ENCODE measurements around the gene TEX264. TPM values are rescaled to one million over a fixed set of nuclear protein-coding genes. Genes with fewer than 3 reads are reported as not detected.

TEX264 gene
- total RNA-seq, 2 experiments from 2014 or later: 45.5 to 46.4 TPM

DNA sequence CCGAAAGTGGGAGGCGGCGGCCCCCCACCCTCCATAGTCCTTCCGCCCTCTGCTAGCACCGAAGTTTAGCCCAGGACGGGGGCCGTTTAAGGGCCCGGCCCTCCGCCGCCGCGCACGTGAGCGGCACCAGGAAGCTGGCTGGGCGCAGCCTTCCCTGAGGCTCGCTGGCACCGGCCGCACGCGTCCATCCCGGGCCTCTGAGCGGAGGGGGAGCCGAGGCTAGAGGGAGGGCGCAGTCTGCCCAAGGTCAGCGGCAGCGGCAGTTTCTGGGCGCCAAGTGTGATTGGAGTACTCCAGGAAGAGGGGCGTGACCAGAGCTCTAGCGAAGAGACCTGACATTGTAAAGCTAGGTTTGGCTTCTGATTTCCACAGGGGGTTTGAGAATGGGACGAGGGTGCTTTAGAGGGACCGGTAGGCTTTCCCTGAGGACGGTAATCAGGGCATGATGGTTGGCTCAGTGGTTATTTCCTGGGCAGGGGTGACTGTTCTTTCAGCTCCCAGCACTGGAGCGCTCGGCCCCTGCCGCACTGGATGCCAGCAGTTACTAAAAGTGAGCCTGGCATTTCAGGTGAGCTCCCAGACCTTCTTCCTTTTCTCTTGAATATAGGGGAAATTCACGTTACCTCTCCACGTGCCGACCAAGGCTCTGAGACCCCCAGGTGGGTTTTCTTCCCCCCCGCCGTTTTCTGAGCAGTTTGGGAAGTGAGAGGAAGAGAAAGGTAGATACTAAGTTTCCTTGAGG lies 853 bp downstream of the TEX264 start:
- CTCF ChIA-PET: interaction anchor here (0.6 to 7.1 kb wide), 6 partner anchors 11 to 237 kb away, joined by 3 to 58 read pairs (median 4); no protein-coding TSS in a partner anchor
- POLR2A ChIA-PET: interaction anchor here (2.0 to 3.5 kb wide), 2 partner anchors 9 to 172 kb away, joined by 11 to 35 read pairs; partner anchors contain the start of gene DCAF1

DNA sequence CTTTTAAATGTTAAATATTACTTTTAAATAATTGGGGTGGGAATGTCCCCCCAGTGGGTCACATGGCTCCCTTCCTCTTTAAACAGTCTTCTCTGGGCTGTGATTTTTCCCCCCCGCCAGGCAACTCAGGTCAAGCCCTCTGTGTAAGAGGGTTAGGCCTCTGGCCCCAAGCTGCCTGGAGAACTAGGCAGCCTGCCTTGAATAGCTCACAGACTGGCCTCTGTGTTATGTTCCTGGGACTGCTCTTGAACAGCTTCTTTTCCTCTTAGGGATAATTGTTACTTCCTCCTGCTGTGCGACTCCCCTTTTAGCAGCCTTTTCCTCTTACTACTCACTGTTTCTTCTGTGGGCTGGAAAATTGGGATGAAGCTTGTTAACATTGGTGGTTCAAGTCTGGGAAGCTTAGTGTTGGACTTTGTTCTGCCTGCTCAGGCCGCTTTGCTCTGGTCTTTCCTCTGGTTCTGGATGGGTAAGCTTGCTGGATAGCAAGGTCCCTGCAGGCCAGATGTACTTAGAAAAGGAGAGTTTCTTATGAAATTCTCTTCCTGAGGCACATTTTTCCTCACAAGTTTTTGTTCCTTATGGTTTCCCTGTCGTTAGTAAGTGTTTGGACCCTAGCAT lies 2.2 kb downstream of the TEX264 start:
- CTCF ChIA-PET: interaction anchor here (1.0 to 7.1 kb wide), 4 partner anchors 9 to 172 kb away, joined by 5 to 58 read pairs (median 11); partner anchors contain the start of gene DCAF1
- POLR2A ChIA-PET: interaction anchor here (0.6 to 3.5 kb wide), 3 partner anchors 8 to 310 kb away, joined by 3 to 35 read pairs (median 11); partner anchors contain the start of gene DCAF1

DNA sequence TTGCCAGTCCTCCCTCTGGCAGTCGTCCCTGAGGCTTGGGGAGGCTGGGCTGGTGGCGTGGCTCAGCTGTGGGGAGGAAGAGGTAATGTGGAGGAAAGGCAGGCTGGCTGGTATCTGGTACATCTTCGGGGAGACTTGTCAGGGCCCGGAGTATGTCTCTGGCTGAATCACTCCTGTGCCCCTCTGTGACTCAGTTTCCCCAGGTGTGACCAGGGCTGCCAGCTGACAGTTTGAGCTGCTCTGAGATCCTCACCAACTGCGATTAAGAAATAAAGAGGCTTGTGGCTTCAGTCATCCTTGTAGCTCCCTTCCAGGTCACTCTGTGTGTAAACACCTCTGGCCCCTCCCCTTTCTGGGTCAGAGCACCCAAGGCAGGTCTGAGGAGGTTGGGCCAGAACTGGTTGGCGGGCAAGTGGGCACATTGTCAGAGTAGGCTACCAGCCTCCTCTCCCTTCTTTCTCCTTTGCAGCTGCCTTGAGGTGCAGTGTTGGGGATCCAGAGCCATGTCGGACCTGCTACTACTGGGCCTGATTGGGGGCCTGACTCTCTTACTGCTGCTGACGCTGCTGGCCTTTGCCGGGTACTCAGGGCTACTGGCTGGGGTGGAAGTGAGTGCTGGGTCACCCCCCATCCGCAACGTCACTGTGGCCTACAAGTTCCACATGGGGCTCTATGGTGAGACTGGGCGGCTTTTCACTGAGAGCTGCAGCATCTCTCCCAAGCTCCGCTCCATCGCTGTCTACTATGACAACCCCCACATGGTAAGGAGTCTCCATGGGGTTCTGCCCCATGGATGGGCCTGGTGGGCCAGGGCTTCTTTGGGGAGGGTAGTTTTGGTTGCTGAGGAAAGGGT lies 3.0 kb downstream of the TEX264 start:
- CTCF ChIA-PET: interaction anchor here (1.0 to 3.6 kb wide), 2 partner anchors 45 to 173 kb away, joined by 5 to 17 read pairs; partner anchors contain the start of gene DCAF1

GRCh38 chr3:51675201-51675611 lies 4.2 kb downstream of the TEX264 start:
- ChIA-PET CTCF (interaction anchor here (3.6 kb wide), 1 partner anchor 174 kb away, joined by 17 read pairs; the partner anchor contains the start of gene DCAF1), POLR2A (interaction anchor here (0.5 to 1.3 kb wide), 2 partner anchors 176 to 189 kb away, joined by 4 to 9 read pairs; partner anchors contain the start of gene DCAF1)

More for the DNA sequence above, 3.0 kb downstream of the TEX264 start:
- POLR2A ChIA-PET: interaction anchor here (0.6 to 3.5 kb wide), 3 partner anchors 32 to 309 kb away, joined by 3 to 35 read pairs (median 3); partner anchors contain the start of gene DCAF1

DNA sequence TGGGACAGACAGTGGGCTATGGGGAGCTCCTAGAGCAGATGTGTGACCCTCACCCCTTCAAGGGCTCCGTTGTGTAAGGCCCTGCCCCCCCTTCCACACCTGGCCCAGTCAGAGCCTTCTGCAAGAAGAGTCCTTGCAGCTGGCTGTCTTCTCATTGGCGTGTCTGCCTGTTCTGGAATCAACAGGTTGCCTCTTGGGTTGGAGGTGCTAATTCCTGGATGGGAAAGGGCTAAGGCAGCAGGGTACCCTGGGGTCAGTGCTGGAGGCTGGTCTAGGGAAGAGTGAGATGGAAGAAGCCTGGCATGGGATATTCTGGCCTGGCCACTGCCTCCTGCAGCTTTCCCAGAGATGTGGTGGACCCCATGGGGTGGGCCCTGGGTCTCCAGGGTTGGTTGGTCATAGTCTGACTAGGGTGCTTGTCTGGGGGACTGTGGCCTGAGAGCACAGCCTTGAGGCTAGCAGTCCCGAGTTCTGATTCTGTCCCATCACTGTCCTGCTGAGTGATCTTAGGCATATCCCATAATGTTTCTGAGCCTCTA lies 5.1 kb downstream of the TEX264 start:
- CTCF ChIA-PET: interaction anchor here (3.6 kb wide), 1 partner anchor 175 kb away, joined by 17 read pairs; the partner anchor contains the start of gene DCAF1
- POLR2A ChIA-PET: interaction anchor here (1.3 kb wide), 1 partner anchor 177 kb away, joined by 9 read pairs; the partner anchor contains the start of gene DCAF1

GRCh38 chr3:51677358-51677757 lies 6.3 kb downstream of the TEX264 start:
- POLR2A ChIA-PET: no interaction called here

DNA sequence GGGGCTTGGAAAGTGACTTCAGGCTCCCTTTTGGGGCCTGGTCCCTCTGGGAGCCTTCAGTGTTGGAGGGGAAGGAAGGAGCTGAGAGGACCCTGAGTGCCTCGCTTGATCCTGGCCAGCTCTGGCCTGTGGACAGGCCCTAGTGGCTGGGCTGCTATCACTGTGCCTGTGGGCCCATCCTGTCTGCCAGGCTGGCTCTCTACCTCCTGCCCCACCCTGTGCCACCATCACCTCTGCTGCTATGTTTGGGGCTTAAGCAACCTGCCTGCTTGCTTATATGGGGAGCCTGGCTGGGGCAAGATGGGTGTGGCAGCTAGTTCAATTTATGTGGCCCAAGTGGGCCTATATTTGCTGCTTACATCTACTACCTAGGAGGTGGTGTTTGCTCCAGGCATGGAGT lies 7.1 kb downstream of the TEX264 start:
- ChIA-PET POLR2A (interaction anchor here (0.5 kb wide), 1 partner anchor 126 kb away, joined by 6 read pairs; no protein-coding TSS in a partner anchor), CTCF (interaction anchor here (1.2 kb wide), 1 partner anchor 8 kb away, joined by 6 read pairs; no protein-coding TSS in a partner anchor)

More at GRCh38 chr3:51677358-51677757, 6.3 kb downstream of the TEX264 start:
- CTCF ChIA-PET: interaction anchor here (0.5 kb wide), 1 partner anchor 296 kb away, joined by 3 read pairs; the partner anchor contains the start of gene ABHD14B

DNA sequence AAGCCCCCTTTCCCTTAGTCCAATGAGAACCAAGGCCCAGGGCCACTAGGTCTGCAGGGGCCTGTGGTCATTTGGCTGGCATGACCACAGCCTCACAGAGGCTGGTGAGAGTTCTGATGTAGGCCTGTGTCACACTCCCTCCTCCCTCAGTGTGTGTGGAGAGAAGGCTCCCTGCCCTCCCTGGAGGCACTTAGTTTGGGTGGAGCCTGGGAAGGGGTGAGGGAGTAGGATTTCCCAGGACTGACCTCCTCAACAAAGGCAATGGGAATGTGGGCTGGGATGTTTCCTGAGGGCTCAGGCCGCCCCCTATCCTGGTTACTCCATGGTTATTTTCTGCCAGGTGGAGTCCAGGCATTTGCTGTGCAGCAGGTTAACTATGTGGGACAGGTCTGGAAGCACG lies 7.6 kb downstream of the TEX264 start:
- CTCF ChIA-PET: interaction anchor here (1.2 to 4.2 kb wide), 2 partner anchors 9 to 177 kb away, joined by 6 to 66 read pairs; partner anchors contain the start of gene DCAF1
- POLR2A ChIA-PET: no interaction called here

DNA sequence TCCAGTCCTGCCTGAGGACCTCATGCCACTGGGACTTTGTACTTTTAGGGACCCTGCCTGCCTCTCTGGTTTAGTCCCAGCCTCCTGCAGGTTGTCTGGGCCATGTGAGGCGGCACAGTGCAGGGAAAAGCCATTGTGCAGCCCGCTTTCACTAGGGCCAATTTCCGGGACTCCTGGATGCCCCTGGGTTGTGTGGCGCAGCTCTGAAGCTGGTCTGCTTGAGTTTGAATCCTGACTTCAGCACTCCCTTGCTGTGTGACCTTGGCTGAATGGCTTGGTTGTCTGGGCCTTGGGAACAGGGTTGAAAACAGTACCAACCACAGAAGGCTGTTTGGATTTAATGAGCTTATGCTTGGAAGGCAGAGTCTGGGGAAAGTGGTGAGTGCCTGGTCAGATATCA lies 8.3 kb downstream of the TEX264 start:
- ChIA-PET POLR2A (no interaction called here), CTCF (interaction anchor here (1.2 to 4.2 kb wide), 2 partner anchors 10 to 178 kb away, joined by 6 to 66 read pairs; partner anchors contain the start of gene DCAF1)

DNA sequence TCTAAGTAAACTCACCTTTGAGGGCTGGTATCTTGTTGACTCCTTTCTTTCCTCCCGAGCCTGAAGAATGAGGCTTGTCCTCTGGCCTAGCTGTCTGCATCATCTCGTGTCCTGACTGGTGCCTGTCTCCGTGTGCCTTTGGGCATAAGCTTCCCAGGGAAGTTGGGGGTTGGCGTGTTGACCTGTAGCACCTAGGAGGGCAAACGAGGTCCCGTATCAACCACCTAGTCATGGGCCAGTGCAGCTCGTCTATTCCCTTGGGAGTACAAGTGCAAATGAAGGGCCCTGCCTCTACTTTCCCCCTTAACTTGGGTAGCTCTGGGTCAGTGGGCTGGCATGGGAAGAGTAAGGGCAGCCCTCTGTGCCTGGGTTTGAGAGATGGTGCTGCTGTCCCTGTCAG lies 8.7 kb downstream of the TEX264 start:
- ChIA-PET CTCF (interaction anchor here (4.2 kb wide), 1 partner anchor 179 kb away, joined by 66 read pairs; the partner anchor contains the start of gene DCAF1), POLR2A (no interaction called here)

DNA sequence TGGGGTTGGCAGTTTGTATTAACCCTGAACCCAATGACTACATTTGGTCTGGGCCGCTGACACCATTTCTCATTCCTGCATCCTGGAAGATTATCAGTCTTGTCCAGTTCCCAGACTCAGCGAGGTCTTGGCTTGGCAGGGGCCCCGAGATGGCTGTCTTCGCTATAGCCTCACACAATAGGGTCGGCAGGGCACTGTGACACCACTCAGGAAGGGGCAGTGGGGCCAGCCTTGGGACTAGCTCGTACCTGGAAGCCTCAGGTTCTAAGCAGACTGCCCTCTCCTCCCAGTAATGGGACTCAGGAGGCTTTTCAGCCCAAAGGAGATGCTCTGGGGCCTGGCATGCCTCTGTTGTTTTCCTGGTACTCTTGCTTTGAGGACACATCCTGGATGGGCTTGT lies 9.1 kb downstream of the TEX264 start:
- ChIA-PET POLR2A (interaction anchor here (2.7 kb wide), 1 partner anchor 8 kb away, joined by 11 read pairs; no protein-coding TSS in a partner anchor), CTCF (interaction anchor here (0.6 to 4.8 kb wide), 3 partner anchors 10 to 179 kb away, joined by 3 to 66 read pairs (median 58); partner anchors contain the start of genes DCAF1 and TEX264)

DNA sequence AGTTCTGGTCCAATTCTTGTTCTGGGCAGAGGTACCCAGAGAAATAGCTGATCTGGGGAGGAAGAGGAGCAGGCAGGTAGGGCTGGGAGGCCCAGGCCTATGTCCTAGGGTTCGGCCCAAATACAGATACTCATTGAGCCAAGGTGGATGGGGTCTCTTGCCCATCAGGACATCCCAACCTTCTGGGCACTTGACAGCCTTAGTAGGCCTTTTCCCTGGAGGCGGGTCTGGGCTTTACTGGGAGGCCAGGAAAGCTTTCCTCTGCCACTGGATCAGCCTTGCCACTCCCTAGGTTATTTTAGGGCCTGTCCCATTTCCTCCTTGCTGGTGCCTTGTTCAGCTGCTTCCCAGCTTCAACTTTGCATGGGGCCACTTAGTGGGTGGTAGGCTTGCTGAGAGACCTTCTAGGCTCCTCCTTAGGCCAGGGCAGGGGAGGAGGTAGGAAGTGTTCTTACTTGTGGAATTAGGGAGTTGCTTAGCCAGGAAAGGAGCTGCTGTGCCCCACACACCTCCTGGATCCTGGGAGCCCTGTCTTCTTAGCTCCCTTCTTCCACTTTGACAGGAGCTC lies 9.7 kb downstream of the TEX264 start:
- ChIA-PET POLR2A (interaction anchor here (2.7 kb wide), 1 partner anchor 9 kb away, joined by 11 read pairs; no protein-coding TSS in a partner anchor), CTCF (interaction anchor here (0.6 to 4.8 kb wide), 4 partner anchors 11 to 291 kb away, joined by 3 to 66 read pairs (median 31); partner anchors contain the start of genes DCAF1 and TEX264)

- ChIA-PET CTCF (interaction anchor here (1.0 to 4.8 kb wide), 6 partner anchors 12 to 292 kb away, joined by 3 to 66 read pairs (median 4); partner anchors contain the start of genes DCAF1 and TEX264), POLR2A (interaction anchor here (0.5 to 2.7 kb wide), 4 partner anchors 9 to 183 kb away, joined by 3 to 11 read pairs (median 3); no protein-coding TSS in a partner anchor)
Observed at GRCh38 chr3:51681453-51681852, 10.4 kb downstream of the TEX264 start.

GRCh38 chr3:51682079-51682478 lies 11.0 kb downstream of the TEX264 start:
- ChIA-PET POLR2A (interaction anchor here (0.5 to 2.7 kb wide), 5 partner anchors 10 to 183 kb away, joined by 3 to 11 read pairs (median 3); no protein-coding TSS in a partner anchor), CTCF (interaction anchor here (0.5 to 4.8 kb wide), 19 partner anchors 10 to 486 kb away, joined by 3 to 66 read pairs (median 3); partner anchors contain the start of genes DCAF1 and TEX264)

DNA sequence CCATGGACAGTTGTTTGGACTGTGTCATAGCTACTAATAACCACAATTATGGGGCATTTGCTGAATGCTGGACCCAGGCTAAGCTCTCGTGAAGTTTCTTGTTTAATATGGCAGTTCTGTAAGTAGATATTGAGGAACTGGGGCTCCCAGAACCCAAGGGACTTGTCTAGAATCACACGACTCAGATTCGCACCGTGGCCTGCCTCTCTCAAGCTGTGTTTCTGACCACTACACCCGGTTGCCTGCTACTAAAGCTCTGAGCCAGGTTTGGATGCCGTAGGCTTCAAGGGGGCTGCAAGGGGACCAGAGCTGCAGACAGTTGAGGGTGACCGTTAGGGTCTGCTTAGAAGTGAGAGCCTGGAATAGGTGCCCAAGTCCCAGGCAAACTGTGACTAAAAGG lies 11.5 kb downstream of the TEX264 start:
- ChIA-PET CTCF (interaction anchor here (0.5 to 4.8 kb wide), 20 partner anchors 9 to 485 kb away, joined by 3 to 66 read pairs (median 3); partner anchors contain the start of genes DCAF1 and TEX264), POLR2A (interaction anchor here (0.5 to 2.7 kb wide), 5 partner anchors 10 to 184 kb away, joined by 3 to 11 read pairs (median 3); no protein-coding TSS in a partner anchor)

- POLR2A ChIA-PET: no interaction called here
- CTCF ChIA-PET: interaction anchor here (1.1 to 4.8 kb wide), 2 partner anchors 14 to 182 kb away, joined by 3 to 58 read pairs; partner anchors contain the start of gene TEX264
Observed at GRCh38 chr3:51683566-51683965, 12.5 kb downstream of the TEX264 start.
